ENCODE results near the gene NAXD.
"Not testable (repeated sequence)": the region's sequence is repeated elsewhere in the genome, so short reads cannot be mapped to it uniquely, and the experiment has no call there.

The NAXD gene

DNA sequence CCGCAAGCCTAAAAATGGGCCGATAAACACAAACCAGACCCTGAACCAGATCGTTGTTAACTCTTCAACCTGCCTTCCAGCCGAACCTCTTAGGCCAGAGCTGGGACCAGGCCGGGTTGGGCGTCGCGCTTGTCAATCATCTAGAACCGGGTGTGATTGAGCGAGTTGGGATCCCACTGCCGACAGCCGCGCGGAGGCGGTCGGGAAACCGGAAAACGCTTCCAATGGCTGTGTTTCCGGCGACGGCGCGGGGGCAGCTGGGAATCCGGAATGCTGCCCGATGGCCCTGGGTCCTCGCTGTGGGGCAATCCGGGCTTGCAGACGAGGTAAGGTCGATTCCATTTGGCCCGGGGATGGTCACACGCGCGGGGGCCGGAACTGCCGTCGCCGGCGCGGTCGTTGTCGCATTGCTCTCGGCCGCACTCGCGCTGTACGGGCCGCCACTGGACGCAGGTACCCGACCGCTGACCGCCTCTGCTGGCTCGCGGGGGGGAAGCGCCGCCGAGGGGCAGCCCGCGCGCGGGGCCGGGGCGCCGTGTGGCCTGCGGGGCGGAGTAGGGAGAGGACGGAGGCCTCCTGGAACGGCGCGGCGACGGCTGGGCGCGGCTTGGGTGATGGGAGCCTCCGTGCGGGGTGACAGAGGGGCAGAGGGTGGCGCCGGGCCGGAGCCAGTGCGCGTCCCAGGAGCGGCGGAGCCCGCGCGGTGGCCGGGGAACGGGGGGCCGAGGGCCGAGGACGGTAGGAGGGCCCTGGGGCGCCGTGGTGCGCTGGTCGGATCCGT lies at the start of gene NAXD:
TSS of gene NAXD (plus strand) at position 224 of the 781 bp plus-strand sequence. CDS start at position 281, 57 bp downstream.
- H3K27ac ChIP-seq: 0 out of 2 replicates have a peak within 1 kb of the TSS, but pooled peaks have one; percentile 26
- peak within 1 kb of the TSS; percentile 61; the same call in 1 of the 2 replicates for H3K9ac ChIP-seq
- no peaks in the 10 kb centered on the region for H4K20me1 ChIP-seq (ENCODE audit: insufficient read depth)
- H3K4me3 ChIP-seq (IDR thresholded peaks at IDR 0.05; ENCODE audit: insufficient read depth, low read depth, low read length): peak within 1 kb of the TSS; percentile 37
- peaks cover 45% of the 10 kb centered on the region for H3K79me2 ChIP-seq (ENCODE audit: insufficient read depth, low read depth)
- TF ChIP-seq, protein P1, sequence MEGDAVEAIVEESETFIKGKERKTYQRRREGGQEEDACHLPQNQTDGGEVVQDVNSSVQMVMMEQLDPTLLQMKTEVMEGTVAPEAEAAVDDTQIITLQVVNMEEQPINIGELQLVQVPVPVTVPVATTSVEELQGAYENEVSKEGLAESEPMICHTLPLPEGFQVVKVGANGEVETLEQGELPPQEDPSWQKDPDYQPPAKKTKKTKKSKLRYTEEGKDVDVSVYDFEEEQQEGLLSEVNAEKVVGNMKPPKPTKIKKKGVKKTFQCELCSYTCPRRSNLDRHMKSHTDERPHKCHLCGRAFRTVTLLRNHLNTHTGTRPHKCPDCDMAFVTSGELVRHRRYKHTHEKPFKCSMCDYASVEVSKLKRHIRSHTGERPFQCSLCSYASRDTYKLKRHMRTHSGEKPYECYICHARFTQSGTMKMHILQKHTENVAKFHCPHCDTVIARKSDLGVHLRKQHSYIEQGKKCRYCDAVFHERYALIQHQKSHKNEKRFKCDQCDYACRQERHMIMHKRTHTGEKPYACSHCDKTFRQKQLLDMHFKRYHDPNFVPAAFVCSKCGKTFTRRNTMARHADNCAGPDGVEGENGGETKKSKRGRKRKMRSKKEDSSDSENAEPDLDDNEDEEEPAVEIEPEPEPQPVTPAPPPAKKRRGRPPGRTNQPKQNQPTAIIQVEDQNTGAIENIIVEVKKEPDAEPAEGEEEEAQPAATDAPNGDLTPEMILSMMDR (conservative IDR thresholded peaks at IDR 0.05; ENCODE audit: low read depth, low read length): no peak
- peak within 1 kb of the TSS; percentile 76 for H3K4me2 ChIP-seq
- H3K27me3 ChIP-seq (ENCODE audit: insufficient read depth, low read depth): no peaks in the 10 kb centered on the region
- no peaks in the 10 kb centered on the region for H3K36me3 ChIP-seq (ENCODE audit: insufficient read depth)
- peak within 1 kb of the TSS; percentile 76 for H2AFZ ChIP-seq (ENCODE audit: low read depth)
- H3K4me1 ChIP-seq (ENCODE audit: low read depth, poor library complexity, severe bottlenecking): peaks cover 12% of the 10 kb centered on the region

DNA sequence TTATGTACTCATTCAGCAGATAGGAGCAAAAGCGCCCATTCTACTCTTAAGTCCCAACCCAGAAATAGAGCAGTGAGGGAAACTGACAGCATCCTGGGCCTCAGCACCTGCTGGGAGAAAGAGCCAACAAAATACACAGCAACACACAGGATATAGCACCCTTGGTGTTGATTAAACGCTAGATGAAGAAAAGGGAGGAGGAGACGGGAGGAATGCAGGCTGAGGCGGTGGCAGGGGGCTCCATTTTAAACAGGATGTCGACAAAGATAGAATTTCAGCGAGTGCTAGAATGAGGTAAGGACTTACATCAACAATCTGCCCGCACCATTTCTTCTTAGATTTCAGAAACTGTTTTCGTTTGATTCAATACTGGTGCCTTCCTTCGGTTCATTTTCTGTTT lies 49.2 kb upstream of the NAXD start:
- Histone ChIP-seq H3K27me3 (ENCODE audit: insufficient read depth, low read depth) (no peaks in the 10 kb centered on the region), H3K79me2 (ENCODE audit: insufficient read depth, low read depth) (no peaks in the 10 kb centered on the region), H3K27ac (no peak overlapping the region), H3K36me3 (ENCODE audit: insufficient read depth) (no peaks in the 10 kb centered on the region), H2AFZ (ENCODE audit: low read depth) (no peak overlapping the region), H4K20me1 (ENCODE audit: insufficient read depth) (no peaks in the 10 kb centered on the region), H3K4me3 (IDR thresholded peaks at IDR 0.05; ENCODE audit: insufficient read depth, low read depth, low read length) (no peak overlapping the region), H3K4me2 (no peak overlapping the region), H3K9ac (no peak overlapping the region), H3K4me1 (ENCODE audit: low read depth, poor library complexity, severe bottlenecking) (no peaks in the 10 kb centered on the region)
- TF ChIP-seq, protein P1 (conservative IDR thresholded peaks at IDR 0.05; ENCODE audit: low read depth, low read length): no peak

DNA sequence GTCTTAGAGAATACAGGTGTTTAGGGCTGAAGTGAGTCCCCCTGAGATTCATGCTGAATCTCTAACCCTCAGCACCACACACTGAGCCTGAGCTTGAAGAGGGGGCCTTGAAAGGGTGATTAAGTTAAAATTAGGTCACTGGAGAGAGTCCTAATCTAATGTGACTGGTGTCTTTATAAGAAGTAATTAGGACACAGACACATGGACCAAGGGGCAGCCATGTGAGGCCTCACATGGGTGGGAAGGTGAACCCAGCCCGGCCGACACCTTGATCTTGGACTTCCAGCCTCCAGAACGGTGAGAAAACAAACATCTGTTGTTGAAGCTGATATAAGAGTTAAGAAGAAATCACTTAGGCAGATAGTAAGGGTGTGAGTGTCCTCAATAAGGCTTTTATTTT lies 46.7 kb upstream of the NAXD start:
- no peaks in the 10 kb centered on the region for H3K27me3 ChIP-seq (ENCODE audit: insufficient read depth, low read depth)
- TF ChIP-seq, protein P1 (conservative IDR thresholded peaks at IDR 0.05; ENCODE audit: low read depth, low read length): no peak
- no peak overlapping the region for H3K4me2 ChIP-seq
- no peak overlapping the region for H3K9ac ChIP-seq
- no peak overlapping the region for H3K27ac ChIP-seq
- H3K4me1 ChIP-seq (ENCODE audit: low read depth, poor library complexity, severe bottlenecking): no peaks in the 10 kb centered on the region
- no peaks in the 10 kb centered on the region for H4K20me1 ChIP-seq (ENCODE audit: insufficient read depth)
- no peak overlapping the region for H3K4me3 ChIP-seq (IDR thresholded peaks at IDR 0.05; ENCODE audit: insufficient read depth, low read depth, low read length)
- no peaks in the 10 kb centered on the region for H3K36me3 ChIP-seq (ENCODE audit: insufficient read depth)
- no peaks in the 10 kb centered on the region for H3K79me2 ChIP-seq (ENCODE audit: insufficient read depth, low read depth)
- H2AFZ ChIP-seq (ENCODE audit: low read depth): no peak overlapping the region

DNA sequence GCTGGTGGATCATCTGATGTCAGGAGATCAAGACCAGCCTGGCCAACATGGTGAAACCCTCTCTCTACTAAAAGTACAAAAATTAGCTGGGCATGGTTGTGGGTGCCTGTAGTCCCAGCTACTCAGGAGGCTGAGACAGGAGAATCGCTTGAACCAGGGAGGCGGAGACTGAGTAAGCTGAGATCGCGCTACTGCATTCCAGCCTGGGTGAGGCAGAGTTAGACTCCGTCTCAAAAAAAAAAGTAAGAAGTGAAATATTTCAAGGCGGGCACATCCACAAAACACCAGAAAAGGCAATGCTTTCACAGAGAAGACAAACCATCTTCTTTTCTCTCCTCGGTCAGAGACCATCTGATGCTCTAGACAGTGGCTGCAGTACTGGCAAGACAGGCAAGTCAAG lies 45.4 kb upstream of the NAXD start:
- not testable (repeated sequence) for H2AFZ ChIP-seq (ENCODE audit: low read depth); H3K79me2 ChIP-seq (ENCODE audit: insufficient read depth, low read depth); H4K20me1 ChIP-seq (ENCODE audit: insufficient read depth); H3K4me3 ChIP-seq (IDR thresholded peaks at IDR 0.05; ENCODE audit: insufficient read depth, low read depth, low read length); H3K36me3 ChIP-seq (ENCODE audit: insufficient read depth); H3K27ac ChIP-seq; H3K4me2 ChIP-seq; H3K27me3 ChIP-seq (ENCODE audit: insufficient read depth, low read depth); H3K9ac ChIP-seq; H3K4me1 ChIP-seq (ENCODE audit: low read depth, poor library complexity, severe bottlenecking)

DNA sequence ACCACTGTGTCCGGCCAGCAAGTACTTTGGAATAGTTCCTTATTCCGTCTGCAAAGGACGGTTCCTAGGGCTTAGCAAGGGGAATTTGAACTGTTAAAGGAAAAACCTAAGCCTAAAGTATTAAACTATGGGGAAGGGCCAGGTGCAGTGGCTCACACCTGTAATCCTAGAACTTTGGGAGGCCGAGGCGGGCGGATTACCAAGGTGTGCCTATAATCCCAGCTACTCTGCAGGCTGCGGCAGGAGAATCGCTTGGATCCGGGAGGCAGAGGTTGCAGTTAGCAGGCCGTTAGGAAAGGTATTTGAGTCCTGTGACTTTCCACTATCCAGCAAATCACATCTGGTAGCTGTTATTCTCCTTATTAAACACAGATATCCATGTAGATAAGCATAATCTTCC lies 44.5 kb upstream of the NAXD start:
- H3K27me3 ChIP-seq (ENCODE audit: insufficient read depth, low read depth): no peaks in the 10 kb centered on the region
- H3K79me2 ChIP-seq (ENCODE audit: insufficient read depth, low read depth): no peaks in the 10 kb centered on the region
- H3K27ac ChIP-seq: no peak overlapping the region
- H3K9ac ChIP-seq: no peak overlapping the region
- H3K4me1 ChIP-seq (ENCODE audit: low read depth, poor library complexity, severe bottlenecking): no peaks in the 10 kb centered on the region
- TF ChIP-seq, protein P1 (conservative IDR thresholded peaks at IDR 0.05; ENCODE audit: low read depth, low read length): no peak
- no peak overlapping the region for H2AFZ ChIP-seq (ENCODE audit: low read depth)
- no peaks in the 10 kb centered on the region for H3K36me3 ChIP-seq (ENCODE audit: insufficient read depth)
- H4K20me1 ChIP-seq (ENCODE audit: insufficient read depth): no peaks in the 10 kb centered on the region
- no peak overlapping the region for H3K4me3 ChIP-seq (IDR thresholded peaks at IDR 0.05; ENCODE audit: insufficient read depth, low read depth, low read length)
- H3K4me2 ChIP-seq: no peak overlapping the region
